ENCODE measurements around the gene CYP2C19. TPM values are rescaled to one million over a fixed set of nuclear protein-coding genes. Genes with fewer than 3 reads are reported as not detected.

CYP2C19 gene
- total RNA-seq (2012; rRNA removed) = not detected in 2 replicates
- not detected in 2 replicates for polyA plus RNA-seq (2012; rRNA removed)
- not detected in 2 replicates for polyA plus RNA-seq (2012; cell fraction: cytosol; rRNA removed)
- not detected in 2 replicates for polyA plus RNA-seq (2012; cell fraction: nucleus; rRNA removed; ENCODE audit: low replicate concordance)
- Bru-seq, nascent RNA = not detected
- BruChase-seq, experiment 1, labeled RNA remaining after a 6-hour chase = not detected
- not detected for BruChase-seq, experiment 2, labeled RNA remaining after a 2-hour chase
- long read RNA-seq = 0 reads

DNA sequence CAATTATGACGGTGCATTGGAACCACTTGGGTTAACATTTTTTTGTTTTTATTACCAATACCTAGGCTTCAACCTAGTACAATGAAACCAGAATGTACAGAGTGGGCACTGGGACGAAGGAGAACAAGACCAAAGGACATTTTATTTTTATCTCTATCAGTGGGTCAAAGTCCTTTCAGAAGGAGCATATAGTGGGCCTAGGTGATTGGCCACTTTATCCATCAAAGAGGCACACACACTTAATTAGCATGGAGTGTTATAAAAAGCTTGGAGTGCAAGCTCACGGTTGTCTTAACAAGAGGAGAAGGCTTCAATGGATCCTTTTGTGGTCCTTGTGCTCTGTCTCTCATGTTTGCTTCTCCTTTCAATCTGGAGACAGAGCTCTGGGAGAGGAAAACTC, at the start of gene CYP2C19:
Gene CYP2C19, plus strand, starts transcription at position 289 of the 400 bp plus-strand sequence. Its CDS starts 25 bp downstream, at position 314.
- WGBS, 2 experiments (ENCODE audit: extremely low coverage in 2 of 2, insufficient read length in 1 of 2) = no CpG with 5 or more reads among the region's 3 CpGs
- no peak within 1 kb of the TSS for H3K14ac ChIP-seq (replicated peaks; ENCODE audit: low read depth, low read length)
- BruUV-seq (replicated peaks) = no TSS peak
- DNase-seq (no peak), ATAC-seq (ENCODE audit: low read depth) (no peak)
- no peak within 1 kb of the TSS for H2BK15ac ChIP-seq (ENCODE audit: low read depth, low read length)
- no peak within 1 kb of the TSS for H4K5ac ChIP-seq (ENCODE audit: low read depth, low read length)
- no peak within 1 kb of the TSS for H3K56ac ChIP-seq (ENCODE audit: extremely low read depth, insufficient read depth, low read length)
- in situ Hi-C loops (cut with MboI; ENCODE audit: low sequenced_read_pairs) (no loop called here), intact Hi-C loops (cut with micrococcal nuclease) (no loop called here), dilution Hi-C loops (cut with HindIII; ENCODE audit: low sequenced_read_pairs, unreplicated experiment) (no loop called here)
- H4K8ac ChIP-seq (ENCODE audit: low read depth in 2 of 2, low read length in 2 of 2) = no peak within 1 kb of the TSS
- H3K9ac ChIP-seq (ENCODE audit: low read depth, low read length) = no peak within 1 kb of the TSS
- no peak within 1 kb of the TSS for H3K23ac ChIP-seq (ENCODE audit: low read depth, low read length)
- H2BK120ac ChIP-seq (ENCODE audit: low read depth, low read length) = no peak within 1 kb of the TSS
- POLR2A ChIA-PET (ENCODE audit: unreplicated experiment) = no interaction called here
- TF ChIP-seq CEBPB (IDR thresholded peaks at IDR 0.05; ENCODE audit: low read depth, low read length) (no peak), SMC3 (IDR thresholded peaks at IDR 0.05; ENCODE audit: low read depth, low read length) (no peak), RCOR1 (IDR thresholded peaks at IDR 0.05; ENCODE audit: insufficient replicate concordance, low read length) (no peak), CTCF (conservative IDR thresholded peaks at IDR 0.05; ENCODE audit: low read depth, low read length) (no peak), RFX5 (IDR thresholded peaks at IDR 0.05; ENCODE audit: low read depth, low read length) (no peak)
- TF ChIP-seq, protein P1, sequence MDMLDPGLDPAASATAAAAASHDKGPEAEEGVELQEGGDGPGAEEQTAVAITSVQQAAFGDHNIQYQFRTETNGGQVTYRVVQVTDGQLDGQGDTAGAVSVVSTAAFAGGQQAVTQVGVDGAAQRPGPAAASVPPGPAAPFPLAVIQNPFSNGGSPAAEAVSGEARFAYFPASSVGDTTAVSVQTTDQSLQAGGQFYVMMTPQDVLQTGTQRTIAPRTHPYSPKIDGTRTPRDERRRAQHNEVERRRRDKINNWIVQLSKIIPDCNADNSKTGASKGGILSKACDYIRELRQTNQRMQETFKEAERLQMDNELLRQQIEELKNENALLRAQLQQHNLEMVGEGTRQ (IDR thresholded peaks at IDR 0.05; ENCODE audit: low read depth, low read length) = no peak
- no peak within 1 kb of the TSS for H2AFZ ChIP-seq (replicated peaks; ENCODE audit: low read length, poor library complexity)
- H3K9me1 ChIP-seq (ENCODE audit: insufficient read depth, low read length) = no peaks in the 10 kb centered on the region
- no peaks in the 10 kb centered on the region for H3K27me3 ChIP-seq (ENCODE audit: control insufficient read depth, insufficient read depth, low read length)
- H3K9me3 ChIP-seq (ENCODE audit: control insufficient read depth, insufficient read depth, low read length) = peaks cover 7% of the 10 kb centered on the region; the same call in 1 of the 2 replicates
- no peaks in the 10 kb centered on the region for H3K4me1 ChIP-seq (ENCODE audit: control insufficient read depth, insufficient read depth, low read length)
- no peak within 1 kb of the TSS for H2AK5ac ChIP-seq (ENCODE audit: low read depth, low read length)
- no peak within 1 kb of the TSS for H3K4me2 ChIP-seq (ENCODE audit: low read depth, low read length)
- no peak within 1 kb of the TSS for H2BK20ac ChIP-seq (ENCODE audit: low read depth, low read length)
- no peaks in the 10 kb centered on the region for H4K20me1 ChIP-seq (ENCODE audit: insufficient read depth, low read length)
- H4K91ac ChIP-seq (ENCODE audit: insufficient read depth, low read depth, low read length) = no peak within 1 kb of the TSS
- H3K4me3 ChIP-seq (ENCODE audit: insufficient read depth, low read depth, low read length) = no peak within 1 kb of the TSS
- no peak within 1 kb of the TSS for H3K18ac ChIP-seq (ENCODE audit: low read depth, low read length)
- no peak within 1 kb of the TSS for H2BK5ac ChIP-seq (ENCODE audit: low read depth, low read length, poor library complexity, severe bottlenecking)
- H3K79me1 ChIP-seq (ENCODE audit: low read depth in 1 of 2, low read length in 2 of 2) = no peaks in the 10 kb centered on the region
- no peak within 1 kb of the TSS for H3K27ac ChIP-seq (ENCODE audit: insufficient read depth, low read length)
- H3K36me3 ChIP-seq (ENCODE audit: control insufficient read depth, insufficient read depth, low read length) = no peaks in the 10 kb centered on the region
- no peak within 1 kb of the TSS for H2AK9ac ChIP-seq (replicated peaks; ENCODE audit: low read depth, low read length, poor library complexity)
- CTCF ChIA-PET = no interaction called here
- no peak within 1 kb of the TSS for H3K4ac ChIP-seq (ENCODE audit: low read depth, low read length)

Measured in IMR-90 (cell line).